ENCODE measurements around the gene MPHOSPH6.

MPHOSPH6 gene

GRCh38 chr16:82194086-82194485 is 24.1 kb upstream of the MPHOSPH6 start:
- Histone ChIP-seq H3K4me1 (ENCODE audit: control insufficient read depth, insufficient read depth, low read length, poor library complexity, severe bottlenecking) (no peaks in the 10 kb centered on the region), H3K27me3 (replicated peaks; ENCODE audit: control insufficient read depth, insufficient read depth, low read length, poor library complexity, severe bottlenecking) (no peaks in the 10 kb centered on the region), H3K27ac (ENCODE audit: insufficient read depth, low read length, poor library complexity, severe bottlenecking) (no peak overlapping the region), H3K4me3 (ENCODE audit: insufficient read depth, low read depth, low read length, poor library complexity, severe bottlenecking) (no peak overlapping the region), H3K36me3 (ENCODE audit: control insufficient read depth, insufficient read depth, low read length) (no peaks in the 10 kb centered on the region), H3K9me3 (ENCODE audit: control insufficient read depth, low read length) (no peaks in the 10 kb centered on the region)
- no peak for DNase-seq

GRCh38 chr16:82192665-82193064 is 22.6 kb upstream of the MPHOSPH6 start:
- H3K4me3 ChIP-seq (ENCODE audit: insufficient read depth, low read depth, low read length, poor library complexity, severe bottlenecking): no peak overlapping the region
- DNase-seq: no peak
- no peaks in the 10 kb centered on the region for H3K4me1 ChIP-seq (ENCODE audit: control insufficient read depth, insufficient read depth, low read length, poor library complexity, severe bottlenecking)
- H3K27me3 ChIP-seq (replicated peaks; ENCODE audit: control insufficient read depth, insufficient read depth, low read length, poor library complexity, severe bottlenecking): no peaks in the 10 kb centered on the region
- H3K36me3 ChIP-seq (ENCODE audit: control insufficient read depth, insufficient read depth, low read length): no peaks in the 10 kb centered on the region
- no peak overlapping the region for H3K27ac ChIP-seq (ENCODE audit: insufficient read depth, low read length, poor library complexity, severe bottlenecking)
- H3K9me3 ChIP-seq (ENCODE audit: control insufficient read depth, low read length): no peaks in the 10 kb centered on the region

- H3K4me1 ChIP-seq (ENCODE audit: control insufficient read depth, insufficient read depth, low read length, poor library complexity, severe bottlenecking): no peaks in the 10 kb centered on the region
- no peak overlapping the region for H3K4me3 ChIP-seq (ENCODE audit: insufficient read depth, low read depth, low read length, poor library complexity, severe bottlenecking)
- no peak overlapping the region for H3K27ac ChIP-seq (ENCODE audit: insufficient read depth, low read length, poor library complexity, severe bottlenecking)
- no peaks in the 10 kb centered on the region for H3K27me3 ChIP-seq (replicated peaks; ENCODE audit: control insufficient read depth, insufficient read depth, low read length, poor library complexity, severe bottlenecking)
- H3K9me3 ChIP-seq (ENCODE audit: control insufficient read depth, low read length): no peaks in the 10 kb centered on the region
- no peaks in the 10 kb centered on the region for H3K36me3 ChIP-seq (ENCODE audit: control insufficient read depth, insufficient read depth, low read length)
- no peak for DNase-seq
Measured at GRCh38 chr16:82190386-82190785, 20.4 kb upstream of the MPHOSPH6 start.

GRCh38 chr16:82187829-82188228 is 17.8 kb upstream of the MPHOSPH6 start:
- Histone ChIP-seq H3K36me3 (ENCODE audit: control insufficient read depth, insufficient read depth, low read length) (no peaks in the 10 kb centered on the region), H3K27me3 (replicated peaks; ENCODE audit: control insufficient read depth, insufficient read depth, low read length, poor library complexity, severe bottlenecking) (no peaks in the 10 kb centered on the region), H3K4me1 (ENCODE audit: control insufficient read depth, insufficient read depth, low read length, poor library complexity, severe bottlenecking) (no peaks in the 10 kb centered on the region), H3K27ac (ENCODE audit: insufficient read depth, low read length, poor library complexity, severe bottlenecking) (no peak overlapping the region), H3K9me3 (ENCODE audit: control insufficient read depth, low read length) (no peaks in the 10 kb centered on the region), H3K4me3 (ENCODE audit: insufficient read depth, low read depth, low read length, poor library complexity, severe bottlenecking) (no peak overlapping the region)
- no peak for DNase-seq

DNA sequence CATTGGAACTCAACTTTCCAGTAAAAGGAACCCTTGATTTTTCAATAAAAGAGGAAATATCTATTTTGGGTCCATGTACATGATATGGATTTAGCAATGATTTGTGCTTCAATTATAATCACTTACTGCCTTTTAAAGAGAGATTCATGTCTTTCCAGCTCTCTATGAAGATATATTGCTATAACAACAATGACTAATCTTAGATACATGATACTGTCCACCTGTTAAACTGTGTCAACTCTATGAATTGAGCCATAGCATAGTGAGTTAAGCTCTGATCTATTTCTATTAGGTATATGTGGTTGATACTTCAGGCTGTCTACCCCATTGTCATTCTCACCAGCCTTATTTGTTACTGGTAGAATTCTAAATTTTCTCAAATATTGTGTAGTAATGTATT is 15.0 kb upstream of the MPHOSPH6 start:
- Histone ChIP-seq H3K4me1 (ENCODE audit: control insufficient read depth, insufficient read depth, low read length, poor library complexity, severe bottlenecking) (no peaks in the 10 kb centered on the region), H3K36me3 (ENCODE audit: control insufficient read depth, insufficient read depth, low read length) (no peaks in the 10 kb centered on the region), H3K27me3 (replicated peaks; ENCODE audit: control insufficient read depth, insufficient read depth, low read length, poor library complexity, severe bottlenecking) (no peaks in the 10 kb centered on the region), H3K4me3 (ENCODE audit: insufficient read depth, low read depth, low read length, poor library complexity, severe bottlenecking) (no peak overlapping the region), H3K9me3 (ENCODE audit: control insufficient read depth, low read length) (no peaks in the 10 kb centered on the region), H3K27ac (ENCODE audit: insufficient read depth, low read length, poor library complexity, severe bottlenecking) (no peak overlapping the region)
- DNase-seq: no peak

GRCh38 chr16:82184213-82184612 is 14.2 kb upstream of the MPHOSPH6 start:
- Histone ChIP-seq H3K27me3 (replicated peaks; ENCODE audit: control insufficient read depth, insufficient read depth, low read length, poor library complexity, severe bottlenecking) (no peaks in the 10 kb centered on the region), H3K4me3 (ENCODE audit: insufficient read depth, low read depth, low read length, poor library complexity, severe bottlenecking) (no peak overlapping the region), H3K9me3 (ENCODE audit: control insufficient read depth, low read length) (no peaks in the 10 kb centered on the region), H3K4me1 (ENCODE audit: control insufficient read depth, insufficient read depth, low read length, poor library complexity, severe bottlenecking) (no peaks in the 10 kb centered on the region), H3K27ac (ENCODE audit: insufficient read depth, low read length, poor library complexity, severe bottlenecking) (no peak overlapping the region), H3K36me3 (ENCODE audit: control insufficient read depth, insufficient read depth, low read length) (no peaks in the 10 kb centered on the region)
- no peak for DNase-seq

- Histone ChIP-seq H3K27ac (ENCODE audit: insufficient read depth, low read length, poor library complexity, severe bottlenecking) (no peak overlapping the region), H3K27me3 (replicated peaks; ENCODE audit: control insufficient read depth, insufficient read depth, low read length, poor library complexity, severe bottlenecking) (no peaks in the 10 kb centered on the region), H3K9me3 (ENCODE audit: control insufficient read depth, low read length) (no peaks in the 10 kb centered on the region), H3K36me3 (ENCODE audit: control insufficient read depth, insufficient read depth, low read length) (no peaks in the 10 kb centered on the region), H3K4me3 (ENCODE audit: insufficient read depth, low read depth, low read length, poor library complexity, severe bottlenecking) (no peak overlapping the region), H3K4me1 (ENCODE audit: control insufficient read depth, insufficient read depth, low read length, poor library complexity, severe bottlenecking) (no peaks in the 10 kb centered on the region)
- no peak for DNase-seq
Measured at GRCh38 chr16:82183004-82183397, 13.0 kb upstream of the MPHOSPH6 start.

DNA sequence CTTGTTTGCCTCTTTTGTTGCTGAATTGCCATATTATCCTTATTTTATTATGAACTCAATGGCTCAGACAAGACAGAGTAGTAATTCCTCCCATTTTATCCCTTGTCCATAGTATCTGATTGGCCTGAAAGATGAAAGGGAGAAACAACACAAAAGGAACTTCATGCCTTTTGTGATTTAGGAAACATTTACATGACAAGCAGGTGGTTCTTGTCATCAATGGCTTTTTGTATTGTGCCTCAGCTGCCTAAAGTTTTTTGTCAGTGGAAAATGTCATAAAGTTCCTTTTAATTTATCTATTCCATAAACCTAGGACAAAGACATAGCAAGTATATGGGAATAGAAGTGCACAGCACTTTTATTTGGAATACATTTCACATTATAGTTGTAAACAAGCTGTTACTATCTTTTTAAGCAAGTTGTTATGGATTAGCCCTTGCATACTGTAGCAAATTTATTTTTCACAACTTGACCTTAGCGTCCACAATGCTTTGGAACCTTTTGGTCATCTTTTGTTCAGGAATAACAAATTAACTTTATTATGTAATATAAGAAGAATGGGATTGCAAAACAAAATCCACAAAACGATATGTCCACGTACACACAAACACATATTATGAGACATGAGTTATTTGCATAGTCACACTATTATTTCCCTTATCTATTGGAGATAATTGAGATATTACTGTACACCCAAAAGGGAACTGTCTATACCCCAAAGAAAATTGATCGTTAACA is 12.4 kb upstream of the MPHOSPH6 start:
- H3K27ac ChIP-seq (ENCODE audit: insufficient read depth, low read length, poor library complexity, severe bottlenecking): no peak overlapping the region
- H3K9me3 ChIP-seq (ENCODE audit: control insufficient read depth, low read length): no peaks in the 10 kb centered on the region

GRCh38 chr16:82181461-82182185 is 11.6 kb upstream of the MPHOSPH6 start:
- Histone ChIP-seq H3K27ac (ENCODE audit: insufficient read depth, low read length, poor library complexity, severe bottlenecking) (no peak overlapping the region), H3K4me1 (ENCODE audit: control insufficient read depth, insufficient read depth, low read length, poor library complexity, severe bottlenecking) (no peaks in the 10 kb centered on the region), H3K4me3 (ENCODE audit: insufficient read depth, low read depth, low read length, poor library complexity, severe bottlenecking) (no peak overlapping the region), H3K9me3 (ENCODE audit: control insufficient read depth, low read length) (no peaks in the 10 kb centered on the region), H3K36me3 (ENCODE audit: control insufficient read depth, insufficient read depth, low read length) (no peaks in the 10 kb centered on the region), H3K27me3 (replicated peaks; ENCODE audit: control insufficient read depth, insufficient read depth, low read length, poor library complexity, severe bottlenecking) (no peaks in the 10 kb centered on the region)
- no peak for DNase-seq

More for the DNA sequence above, 12.4 kb upstream of the MPHOSPH6 start:
- no peak overlapping the region for H3K4me3 ChIP-seq (ENCODE audit: insufficient read depth, low read depth, low read length, poor library complexity, severe bottlenecking)
- H3K27me3 ChIP-seq (replicated peaks; ENCODE audit: control insufficient read depth, insufficient read depth, low read length, poor library complexity, severe bottlenecking): no peaks in the 10 kb centered on the region
- no peaks in the 10 kb centered on the region for H3K4me1 ChIP-seq (ENCODE audit: control insufficient read depth, insufficient read depth, low read length, poor library complexity, severe bottlenecking)
- H3K36me3 ChIP-seq (ENCODE audit: control insufficient read depth, insufficient read depth, low read length): no peaks in the 10 kb centered on the region
- DNase-seq: no peak

GRCh38 chr16:82178352-82178751 is 8.3 kb upstream of the MPHOSPH6 start:
- Histone ChIP-seq H3K4me1 (ENCODE audit: control insufficient read depth, insufficient read depth, low read length, poor library complexity, severe bottlenecking) (no peaks in the 10 kb centered on the region), H3K27me3 (replicated peaks; ENCODE audit: control insufficient read depth, insufficient read depth, low read length, poor library complexity, severe bottlenecking) (peaks cover 2% of the 10 kb centered on the region), H3K4me3 (ENCODE audit: insufficient read depth, low read depth, low read length, poor library complexity, severe bottlenecking) (no peak overlapping the region), H3K36me3 (ENCODE audit: control insufficient read depth, insufficient read depth, low read length) (no peaks in the 10 kb centered on the region), H3K9me3 (ENCODE audit: control insufficient read depth, low read length) (no peaks in the 10 kb centered on the region), H3K27ac (ENCODE audit: insufficient read depth, low read length, poor library complexity, severe bottlenecking) (no peak overlapping the region)
- no peak for DNase-seq
